Stimulated activated naive CD4-positive, alpha-beta T cell treated with Interleukin-2 at 50 U/mL for 16 hours (primary cell): ENCODE results near the gene PRAMEF6.
"Not testable (repeated sequence)": the region's sequence is repeated elsewhere in the genome, so short reads cannot be mapped to it uniquely, and the experiment has no call there.

Source experiments
- DNase-seq: peaks from one replicate; lab custom pipeline; 2025; lab: John Stamatoyannopoulos, UW

Gene PRAMEF6

DNA sequence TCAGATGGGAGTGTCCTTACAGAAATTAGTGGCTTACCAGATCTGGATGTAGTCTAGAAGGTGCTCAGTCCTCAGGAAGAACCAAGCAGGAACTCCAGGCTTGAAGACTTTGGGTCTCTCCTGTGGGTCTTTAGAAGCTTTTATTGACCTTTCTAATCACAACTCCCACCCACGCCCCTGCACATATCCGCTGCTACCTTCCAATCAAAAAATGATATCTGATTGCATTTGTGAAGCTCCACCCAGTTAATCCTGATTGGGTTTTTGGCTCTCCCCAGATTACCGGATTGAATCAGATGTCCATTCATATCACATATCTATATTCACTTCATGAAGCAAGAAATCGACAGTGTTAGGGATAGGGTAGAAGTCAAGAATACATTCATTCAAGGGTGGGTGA lies at the start of gene PRAMEF6:
TSS of gene PRAMEF6 (minus strand) at position 101 of the 400 bp plus-strand sequence. CDS start 5,062 bp downstream, outside the sequence.
- DNase-seq: not testable (repeated sequence)

- DNase-seq: not testable (repeated sequence)
Measured at GRCh38 chr1:12924368-12924767, 23.0 kb downstream of the PRAMEF6 start.

DNA sequence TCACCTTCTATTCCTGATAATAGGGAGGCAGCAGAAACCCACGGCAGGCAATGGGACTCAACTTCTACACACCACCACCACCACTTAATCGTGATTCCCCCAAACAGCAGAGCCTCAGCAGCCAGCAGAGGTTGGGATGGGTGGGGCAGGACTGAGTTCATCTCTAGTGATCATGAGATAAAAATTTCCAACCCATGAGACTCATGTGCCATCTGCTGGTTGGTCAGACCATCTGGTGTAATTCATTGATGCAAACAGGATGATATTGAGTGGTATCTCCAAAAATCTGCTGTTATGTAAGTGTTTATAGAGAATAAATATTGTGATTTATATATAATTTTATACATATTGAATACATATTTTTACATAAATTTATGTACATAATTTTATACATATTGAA lies 25.6 kb downstream of the PRAMEF6 start:
- not testable (repeated sequence) for DNase-seq

DNA sequence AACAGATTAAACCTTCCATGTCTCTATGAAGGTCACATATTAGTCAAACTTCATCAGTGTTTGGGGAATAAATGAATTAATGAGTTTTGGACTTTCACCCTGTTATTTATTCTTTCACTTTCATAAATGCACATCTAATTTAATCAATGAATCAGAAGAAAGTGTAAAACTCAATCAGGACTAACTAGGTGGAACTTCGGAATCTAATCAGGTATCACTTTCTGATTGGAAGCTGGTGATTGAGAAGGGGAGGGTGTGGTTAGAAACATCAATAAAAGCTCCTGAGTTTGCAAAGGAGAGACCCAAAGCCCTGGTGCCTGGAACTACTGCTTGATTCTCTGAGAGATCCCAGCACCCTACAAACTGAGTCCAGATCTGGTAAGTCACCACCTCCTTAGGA lies 31.1 kb downstream of the PRAMEF6 start, which contains the start of gene PRAMEF7:
TSS of gene PRAMEF7 (plus strand) at position 301 of the 400 bp plus-strand sequence. CDS start 1,083 bp downstream, outside the sequence.
- not testable (repeated sequence) for DNase-seq

- not testable (repeated sequence) for DNase-seq
Measured at GRCh38 chr1:12903793-12904572, 43.4 kb downstream of the PRAMEF6 start.

- not testable (repeated sequence) for DNase-seq
Measured at GRCh38 chr1:12899186-12899585, 48.2 kb downstream of the PRAMEF6 start.

DNA sequence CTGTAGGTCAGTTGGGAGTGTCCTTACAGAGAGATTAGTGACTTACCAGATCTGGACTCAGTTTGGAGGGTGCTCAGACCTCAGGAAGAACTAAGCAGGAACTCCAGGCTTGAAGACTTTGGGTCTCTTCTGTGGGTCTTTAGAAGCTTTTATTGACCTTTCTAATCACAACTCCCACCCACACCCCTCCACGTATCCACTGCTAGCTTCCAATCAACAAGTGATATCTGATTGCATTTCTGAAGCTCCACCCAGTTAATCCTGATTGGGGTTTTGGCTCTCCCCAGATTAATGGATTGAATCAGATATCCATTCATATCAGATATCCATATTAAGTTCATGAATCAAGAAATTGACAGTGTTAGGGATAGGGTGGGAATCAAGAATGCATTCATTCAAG lies 49.2 kb downstream of the PRAMEF6 start, which contains the start of gene PRAMEF10:
TSS of gene PRAMEF10 (minus strand) at position 101 of the 400 bp plus-strand sequence. CDS start 2,423 bp downstream, outside the sequence.
- not testable (repeated sequence) for DNase-seq
